Transverse colon (tissue), 4 donors: ENCODE measurements around the gene TENM4.

Source experiments
- CTCF ChIP-seq, 5 experiments: fragments of 200-600 bp in 3 of 5; fragments of 450-650 bp in 2 of 5; sonication (generic) in 3 of 5; IDR thresholded peaks; 1 replicate in 2 of 5; 2 replicates in 3 of 5; pipeline ENCODE4 v1.5.1; 2016 to 2017; ENCODE audit warnings: antibody characterized with exemption in 5 of 5, inconsistent platforms in 3 of 5, mild to moderate bottlenecking in 2 of 5, moderate library complexity in 1 of 5
- EP300 ChIP-seq: sonication (generic); formaldehyde crosslinking; IDR thresholded peaks from one replicate; pipeline ENCODE4 v1.6.1; 2017; ENCODE audit warnings: antibody characterized with exemption, low read depth
- POLR2A ChIP-seq: fragments of 450-650 bp; IDR thresholded peaks from one replicate; pipeline ENCODE4 v1.6.1; 2016; ENCODE audit warnings: antibody characterized with exemption, mild to moderate bottlenecking, moderate library complexity
- POLR2AphosphoS5 ChIP-seq, 3 donors: sonication (generic); formaldehyde crosslinking; IDR thresholded peaks; one replicate each; pipeline ENCODE4 v1.6.1; 2016; ENCODE audit warnings: antibody characterized with exemption in 3 of 3

DNA sequence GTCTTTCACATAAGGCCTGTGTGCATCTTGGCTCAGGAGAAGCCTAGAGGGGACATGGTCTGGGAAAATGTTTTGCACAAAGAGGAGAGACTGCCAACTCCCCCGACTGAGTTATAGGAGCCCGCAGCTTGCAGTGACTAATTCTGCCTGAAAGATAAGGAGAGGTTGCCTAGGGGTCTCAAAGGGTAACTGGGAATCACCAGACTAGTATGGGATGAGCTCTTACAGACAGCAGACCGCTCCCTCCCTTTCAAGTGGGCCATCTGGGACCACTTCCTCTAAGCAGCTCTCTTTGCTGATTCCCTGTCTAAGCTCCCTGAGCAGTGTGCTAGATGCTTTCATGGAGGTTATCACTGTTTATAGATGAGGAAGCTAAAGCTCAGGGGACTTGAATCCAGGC, 105.1 kb downstream of the TENM4 start:
- TF ChIP-seq CTCF (IDR thresholded peaks at IDR 0.05) (no peak), EP300 (no peak), POLR2AphosphoS5 (IDR thresholded peaks at IDR 0.05) (no peak), POLR2A (no peak)
